OCI-LY3 (cell line): ENCODE measurements around the gene ERCC5.

Experiments used
- H2AFZ ChIP-seq: fragments of 200-600, 300-600 bp; shearing (Covaris generic); 2 replicates; pipeline ENCODE4 v1.6.0; 2014; ENCODE audit warnings: antibody characterized with exemption, low read depth, low read length
- H3K27ac ChIP-seq: fragments of 200-600, 300-600 bp; sonication (generic); 2 replicates; pipeline ENCODE4 v1.5.1; 2014; ENCODE audit warnings: mild to moderate bottlenecking, low read length, moderate library complexity, mixed read lengths
- H3K27me3 ChIP-seq: fragments of 200-600, 300-600 bp; sonication (generic); 2 replicates; pipeline ENCODE4 v1.6.1; 2014; ENCODE audit warnings: low read depth, low read length, mixed read lengths
- H3K36me3 ChIP-seq: fragments of 200-600, 300-600 bp; sonication (generic); replicated peaks from 2 replicates; pipeline ENCODE3; 2014; ENCODE audit warnings: low read depth, low read length, mixed read lengths
- H3K4me1 ChIP-seq: fragments of 300-600, 200-600 bp; sonication (generic); 2 replicates; pipeline ENCODE4 v1.6.1; 2014; ENCODE audit warnings: low read length, mixed read lengths
- H3K4me2 ChIP-seq: fragments of 200-600, 300-600 bp; sonication (generic); 2 replicates; pipeline ENCODE4 v1.6.1; 2014; ENCODE audit warnings: low read length, mixed read lengths
- H3K4me3 ChIP-seq: fragments of 300-600, 200-600 bp; sonication (generic); 2 replicates; pipeline ENCODE4 v1.5.1; 2014; ENCODE audit warnings: antibody characterized with exemption, mild to moderate bottlenecking, low read length, moderate library complexity
- H3K79me2 ChIP-seq: fragments of 300-600, 200-600 bp; shearing (Covaris generic); 2 replicates; pipeline ENCODE4 v1.6.1; 2014; ENCODE audit warnings: mild to moderate bottlenecking, low read length, mixed read lengths
- H3K9ac ChIP-seq: fragments of 300-600, 200-600 bp; shearing (Covaris generic); 2 replicates; pipeline ENCODE4 v1.6.0; 2014; ENCODE audit warnings: mild to moderate bottlenecking, low read length, moderate library complexity
- H3K9me3 ChIP-seq: fragments of 200-600, 300-600 bp; shearing (Covaris generic); 2 replicates; pipeline ENCODE4 v1.6.1; 2014; ENCODE audit warnings: low read length, mixed read lengths; ENCODE audit not compliant: insufficient read depth
- H4K20me1 ChIP-seq: fragments of 200-600, 300-600 bp; sonication (generic); 2 replicates; pipeline ENCODE4 v1.6.1; 2016; ENCODE audit warnings: low read length, mixed read lengths; ENCODE audit not compliant: insufficient read depth
- EZH2phosphoT487 ChIP-seq: fragments of 200-600 bp; shearing (Covaris generic); IDR thresholded peaks from 2 replicates; pipeline ENCODE4 v1.6.1; 2018; ENCODE audit warnings: antibody characterized with exemption, mixed run types, low read depth
- TF ChIP-seq, protein P1 (sequence below): fragments of 200-600, 300-600 bp; sonication (generic); IDR thresholded peaks from 2 replicates; pipeline ENCODE4 v1.5.1; 2014; ENCODE audit warnings: antibody characterized with exemption, low read length, low read depth

The ERCC5 gene

DNA sequence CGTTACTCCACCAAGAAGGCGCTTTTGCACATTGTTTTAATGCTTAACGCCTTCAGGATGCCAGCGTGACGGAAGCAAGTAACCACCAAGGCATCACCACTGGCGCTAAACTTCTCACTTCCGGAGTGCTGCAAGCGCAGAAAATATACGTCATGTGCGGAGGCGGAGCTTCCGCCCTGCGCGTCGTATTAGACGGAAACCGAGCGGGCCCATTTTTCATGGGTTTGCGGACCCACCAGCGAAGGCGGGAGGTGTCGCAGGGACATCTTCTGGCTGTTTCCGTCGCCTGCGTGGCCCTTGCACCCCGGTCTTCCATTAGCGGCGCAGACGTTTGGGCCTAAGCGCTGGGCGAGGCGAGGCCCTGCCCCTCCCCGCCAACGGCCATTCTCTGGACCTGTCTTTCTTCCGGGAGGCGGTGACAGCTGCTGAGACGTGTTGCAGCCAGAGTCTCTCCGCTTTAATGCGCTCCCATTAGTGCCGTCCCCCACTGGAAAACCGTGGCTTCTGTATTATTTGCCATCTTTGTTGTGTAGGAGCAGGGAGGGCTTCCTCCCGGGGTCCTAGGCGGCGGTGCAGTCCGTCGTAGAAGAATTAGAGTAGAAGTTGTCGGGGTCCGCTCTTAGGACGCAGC is at the start of gene ERCC5:
Gene ERCC5, plus strand, starts transcription at position 403 of the 631 bp plus-strand sequence. CDS start 235 bp downstream, outside the sequence.
- Histone ChIP-seq H3K4me2 (peak within 1 kb of the TSS; percentile 83), H3K9me3 (no peaks in the 10 kb centered on the region), H3K4me1 (peaks cover 12% of the 10 kb centered on the region; the same call in 1 of the 2 replicates), H2AFZ (peak within 1 kb of the TSS; percentile 68), H3K27ac (peak within 1 kb of the TSS; percentile 85), H3K9ac (peak within 1 kb of the TSS; percentile 95), H3K27me3 (no peaks in the 10 kb centered on the region), H4K20me1 (peaks cover 20% of the 10 kb centered on the region), H3K36me3 (no peaks in the 10 kb centered on the region), H3K79me2 (peaks cover 57% of the 10 kb centered on the region), H3K4me3 (peak within 1 kb of the TSS; percentile 89)
- TF ChIP-seq EZH2phosphoT487, result no peak
- TF ChIP-seq, protein P1, sequence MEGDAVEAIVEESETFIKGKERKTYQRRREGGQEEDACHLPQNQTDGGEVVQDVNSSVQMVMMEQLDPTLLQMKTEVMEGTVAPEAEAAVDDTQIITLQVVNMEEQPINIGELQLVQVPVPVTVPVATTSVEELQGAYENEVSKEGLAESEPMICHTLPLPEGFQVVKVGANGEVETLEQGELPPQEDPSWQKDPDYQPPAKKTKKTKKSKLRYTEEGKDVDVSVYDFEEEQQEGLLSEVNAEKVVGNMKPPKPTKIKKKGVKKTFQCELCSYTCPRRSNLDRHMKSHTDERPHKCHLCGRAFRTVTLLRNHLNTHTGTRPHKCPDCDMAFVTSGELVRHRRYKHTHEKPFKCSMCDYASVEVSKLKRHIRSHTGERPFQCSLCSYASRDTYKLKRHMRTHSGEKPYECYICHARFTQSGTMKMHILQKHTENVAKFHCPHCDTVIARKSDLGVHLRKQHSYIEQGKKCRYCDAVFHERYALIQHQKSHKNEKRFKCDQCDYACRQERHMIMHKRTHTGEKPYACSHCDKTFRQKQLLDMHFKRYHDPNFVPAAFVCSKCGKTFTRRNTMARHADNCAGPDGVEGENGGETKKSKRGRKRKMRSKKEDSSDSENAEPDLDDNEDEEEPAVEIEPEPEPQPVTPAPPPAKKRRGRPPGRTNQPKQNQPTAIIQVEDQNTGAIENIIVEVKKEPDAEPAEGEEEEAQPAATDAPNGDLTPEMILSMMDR, result no peak

DNA sequence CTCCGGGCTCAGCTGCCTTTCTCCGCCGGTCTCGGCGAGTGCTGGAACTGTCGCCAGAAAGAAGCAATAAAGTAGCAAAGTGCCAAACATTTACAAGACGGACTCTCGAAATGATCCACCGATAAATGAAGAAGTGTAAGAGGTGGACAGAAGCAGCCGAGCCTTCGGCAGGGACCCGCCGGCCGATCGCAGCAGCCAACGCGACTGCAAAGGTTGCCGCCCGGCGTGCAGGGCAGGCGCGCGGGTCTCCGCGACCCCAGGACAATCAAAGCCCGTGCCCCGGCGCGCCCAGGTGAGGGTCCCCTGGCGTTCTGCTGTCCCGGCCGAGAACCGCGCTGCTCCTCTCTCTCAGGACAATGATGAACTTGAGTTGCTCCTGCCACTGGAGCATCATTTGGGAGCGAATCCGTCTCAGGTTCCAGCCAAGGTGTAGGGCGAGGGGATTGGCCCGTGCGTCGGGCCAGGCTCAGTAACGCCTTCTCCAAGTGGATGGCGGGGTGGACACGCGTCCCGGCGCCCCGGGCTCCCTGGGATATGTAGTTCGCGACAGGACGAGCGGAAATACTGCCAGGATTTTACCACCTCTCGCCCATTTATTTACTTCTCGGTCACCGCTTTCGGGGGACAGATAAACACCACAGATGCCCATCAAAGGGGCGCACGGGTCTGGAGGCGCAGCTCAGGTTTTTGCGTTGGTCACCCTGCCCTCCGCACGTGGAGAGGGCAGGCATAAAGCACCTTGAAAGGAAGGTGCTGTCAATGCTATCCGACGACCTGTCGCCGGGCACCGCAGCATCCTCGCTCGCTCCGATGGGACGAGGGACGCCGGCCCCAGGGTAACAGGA is 47.0 kb upstream of the ERCC5 start, which contains the start of the genes BIVM and POGLUT2:
Gene BIVM, plus strand, starts transcription at position 539 of the 845 bp plus-strand sequence. CDS start 8,149 bp downstream, outside the sequence.
Gene POGLUT2, minus strand, starts transcription at position 396 of the 845 bp plus-strand sequence. Its CDS starts 306 bp downstream, at position 90.
- peak within 1 kb of the TSS; percentile 74 for H3K9ac ChIP-seq
- peak within 1 kb of the TSS; percentile 89 for H2AFZ ChIP-seq
- no peak within 1 kb of the TSS for H3K27ac ChIP-seq
- H3K27me3 ChIP-seq, result no peaks in the 10 kb centered on the region
- H3K4me2 ChIP-seq, result peak within 1 kb of the TSS; percentile 91
- H3K4me3 ChIP-seq, result peak within 1 kb of the TSS; percentile 90
- peaks cover 13% of the 10 kb centered on the region for H3K79me2 ChIP-seq
- H4K20me1 ChIP-seq, result no peaks in the 10 kb centered on the region
- TF ChIP-seq, protein P1, result no peak
- no peak for TF ChIP-seq EZH2phosphoT487
- H3K4me1 ChIP-seq, result peaks cover 9% of the 10 kb centered on the region
- no peaks in the 10 kb centered on the region for H3K9me3 ChIP-seq
- H3K36me3 ChIP-seq, result no peaks in the 10 kb centered on the region

DNA sequence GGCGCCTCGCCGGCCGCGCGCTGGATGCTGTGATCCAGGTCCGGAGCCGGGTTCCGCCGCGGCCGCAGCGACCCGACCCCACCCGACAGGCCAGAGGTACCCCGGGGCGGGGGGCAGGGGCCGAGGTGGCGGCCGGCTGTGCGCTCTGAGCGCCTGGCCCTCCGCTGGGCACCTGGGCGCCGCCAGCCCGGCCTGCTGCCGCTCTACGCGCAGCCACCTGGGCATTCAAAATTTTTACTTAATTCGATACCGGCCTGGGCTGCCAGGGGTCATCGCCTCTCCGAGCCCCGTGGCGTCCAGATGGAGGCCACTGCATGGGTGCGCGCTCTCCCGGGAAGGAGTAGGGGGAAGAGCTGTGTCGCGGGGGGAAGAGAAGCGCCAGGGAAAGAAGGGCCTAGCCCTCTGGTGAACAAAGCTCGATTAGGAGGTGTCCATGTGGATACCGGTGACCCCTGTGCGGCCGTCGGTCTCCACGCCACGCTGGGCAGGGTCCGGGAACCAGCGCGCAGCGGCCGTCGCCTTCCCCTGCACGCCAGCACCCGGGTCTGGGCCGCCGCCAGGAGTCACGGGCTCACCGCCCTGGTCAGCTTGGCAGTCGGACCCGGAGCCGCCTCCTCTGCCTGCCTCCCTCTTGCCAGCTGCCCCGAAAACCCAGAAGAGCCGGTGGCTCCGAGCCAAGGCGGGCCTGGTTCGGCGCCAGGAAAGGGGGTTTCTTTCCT is 46.2 kb upstream of the ERCC5 start:
- Histone ChIP-seq H3K79me2 (peaks cover 13% of the 10 kb centered on the region), H2AFZ (peak overlapping the region; percentile 89), H3K4me1 (peaks cover 9% of the 10 kb centered on the region), H3K9ac (peak overlapping the region; percentile 74), H4K20me1 (no peaks in the 10 kb centered on the region), H3K4me2 (peak overlapping the region; percentile 91), H3K36me3 (no peaks in the 10 kb centered on the region), H3K27ac (no peak overlapping the region), H3K27me3 (no peaks in the 10 kb centered on the region), H3K4me3 (peak overlapping the region; percentile 90), H3K9me3 (no peaks in the 10 kb centered on the region)
- TF ChIP-seq, protein P1, result no peak
- TF ChIP-seq EZH2phosphoT487, result no peak
